Ectodermal cell (in vitro differentiated cells): ENCODE data around the gene CTNNA3.

Experiments
- H3K27ac ChIP-seq: 2 replicates; pipeline ENCODE4 v1.7.0; 2013; ENCODE audit warnings: mild to moderate bottlenecking, low read depth, low read length; ENCODE audit not compliant: insufficient read depth, poor library complexity, severe bottlenecking
- H3K27me3 ChIP-seq: 2 replicates; pipeline ENCODE4 v1.7.0; 2013; ENCODE audit warnings: mild to moderate bottlenecking, low read length; ENCODE audit not compliant: insufficient read depth, control insufficient read depth, poor library complexity, severe bottlenecking
- H3K36me3 ChIP-seq: one replicate; pipeline ENCODE4 v1.7.0; 2013; ENCODE audit warnings: low read length; ENCODE audit not compliant: control insufficient read depth, insufficient read depth
- H3K4me1 ChIP-seq: one replicate; pipeline ENCODE4 v1.7.0; 2013; ENCODE audit warnings: low read length; ENCODE audit not compliant: control insufficient read depth, insufficient read depth
- H3K4me3 ChIP-seq: 2 replicates; pipeline ENCODE4 v1.7.0; 2013; ENCODE audit warnings: low read depth, low read length, control low read depth; ENCODE audit not compliant: insufficient read depth
- H3K9me3 ChIP-seq: 2 replicates; pipeline ENCODE4 v1.7.0; 2013; ENCODE audit warnings: mild to moderate bottlenecking, low read length, moderate library complexity; ENCODE audit not compliant: control insufficient read depth
- WGBS, 2 experiments: methylation state at CpG; one replicate each; pipeline ENCODE4 v1.1.7; 2013; ENCODE audit warnings: missing lambda C conversion rate in 2 of 2; 5-methylcytosine and 5-hydroxymethylcytosine counted together

Gene CTNNA3

GRCh38 chr10:66180581-66181318 is 1515.2 kb downstream of the CTNNA3 start:
- H3K27me3 ChIP-seq = no peaks in the 10 kb centered on the region
- no peaks in the 10 kb centered on the region for H3K9me3 ChIP-seq
- H3K27ac ChIP-seq = no peak overlapping the region
- WGBS, 2 experiments = 63% methylated on average over 5 of the region's 5 CpGs; no CpG with 5 or more reads in 1 of the 2 experiments
- H3K36me3 ChIP-seq = no peaks in the 10 kb centered on the region
- no peak overlapping the region for H3K4me3 ChIP-seq
- H3K4me1 ChIP-seq = no peaks in the 10 kb centered on the region

DNA sequence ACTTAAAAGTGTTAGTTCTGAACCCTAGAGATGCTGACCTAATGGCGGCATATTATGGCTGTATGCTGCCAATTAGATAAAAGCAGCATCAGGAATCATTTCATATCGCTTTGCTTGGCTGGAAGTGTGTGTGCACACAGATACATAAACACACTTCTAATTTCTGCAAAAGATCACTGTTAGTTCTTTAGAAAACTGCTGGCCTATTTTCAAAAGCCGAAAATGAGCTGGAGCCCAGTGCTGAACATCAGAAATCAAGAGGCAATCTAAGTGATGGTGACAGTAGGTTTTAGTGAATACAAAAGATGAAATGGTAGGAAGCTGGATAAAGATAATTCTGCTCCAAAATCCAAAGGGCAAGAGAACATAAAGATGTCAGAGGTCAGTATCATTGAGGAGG is 1516.0 kb downstream of the CTNNA3 start:
- 87 to 96% methylated on average over 3 of the region's 3 CpGs for WGBS, 2 experiments
- no peak overlapping the region for H3K4me3 ChIP-seq
- H3K4me1 ChIP-seq = no peaks in the 10 kb centered on the region
- H3K27ac ChIP-seq = no peak overlapping the region
- no peaks in the 10 kb centered on the region for H3K9me3 ChIP-seq
- no peaks in the 10 kb centered on the region for H3K27me3 ChIP-seq
- H3K36me3 ChIP-seq = no peaks in the 10 kb centered on the region

GRCh38 chr10:66176772-66177171 is 1519.2 kb downstream of the CTNNA3 start:
- 92 to 94% methylated on average over 5 of the region's 5 CpGs for WGBS, 2 experiments
- H3K36me3 ChIP-seq = no peaks in the 10 kb centered on the region
- no peak overlapping the region for H3K4me3 ChIP-seq
- no peak overlapping the region for H3K27ac ChIP-seq
- no peaks in the 10 kb centered on the region for H3K4me1 ChIP-seq
- H3K9me3 ChIP-seq = no peaks in the 10 kb centered on the region
- no peaks in the 10 kb centered on the region for H3K27me3 ChIP-seq

GRCh38 chr10:66167816-66168215 is 1528.2 kb downstream of the CTNNA3 start:
- Histone ChIP-seq H3K4me1 (no peaks in the 10 kb centered on the region), H3K36me3 (no peaks in the 10 kb centered on the region), H3K9me3 (no peaks in the 10 kb centered on the region), H3K27ac (no peak overlapping the region), H3K4me3 (no peak overlapping the region), H3K27me3 (no peaks in the 10 kb centered on the region)
- 95 to 96% methylated on average over 1 of the region's 1 CpG for WGBS, 2 experiments

- H3K27me3 ChIP-seq = no peaks in the 10 kb centered on the region
- H3K36me3 ChIP-seq = no peaks in the 10 kb centered on the region
- H3K4me1 ChIP-seq = no peaks in the 10 kb centered on the region
- no peaks in the 10 kb centered on the region for H3K9me3 ChIP-seq
- 92% methylated on average over 5 of the region's 5 CpGs for WGBS, 2 experiments
- H3K27ac ChIP-seq = no peak overlapping the region
- H3K4me3 ChIP-seq = no peak overlapping the region
These were observed 1533.3 kb downstream of the CTNNA3 start for GRCh38 chr10:66162560-66163143.

DNA sequence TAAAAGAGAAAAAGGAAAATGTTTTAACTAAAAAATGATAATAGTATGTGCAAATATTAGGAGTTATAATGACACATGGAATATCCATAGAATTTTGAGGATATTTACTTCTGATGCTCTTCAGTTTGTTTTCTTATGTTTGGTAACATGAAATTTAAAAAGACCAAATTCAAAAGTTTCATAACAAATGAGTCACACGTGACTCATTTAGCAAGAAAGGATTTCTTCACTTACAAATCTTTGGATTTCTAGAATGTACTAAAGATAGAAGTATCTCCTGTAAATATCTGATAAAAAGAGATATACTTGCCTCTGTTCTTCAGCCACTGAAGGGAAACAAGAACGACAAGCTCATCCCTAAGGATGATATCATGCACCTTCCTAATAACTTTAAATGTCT is 1544.6 kb downstream of the CTNNA3 start:
- 100% methylated on average over 1 of the region's 2 CpGs; no CpG with 5 or more reads in 1 of the 2 experiments for WGBS, 2 experiments
- H3K4me3 ChIP-seq = no peak overlapping the region

DNA sequence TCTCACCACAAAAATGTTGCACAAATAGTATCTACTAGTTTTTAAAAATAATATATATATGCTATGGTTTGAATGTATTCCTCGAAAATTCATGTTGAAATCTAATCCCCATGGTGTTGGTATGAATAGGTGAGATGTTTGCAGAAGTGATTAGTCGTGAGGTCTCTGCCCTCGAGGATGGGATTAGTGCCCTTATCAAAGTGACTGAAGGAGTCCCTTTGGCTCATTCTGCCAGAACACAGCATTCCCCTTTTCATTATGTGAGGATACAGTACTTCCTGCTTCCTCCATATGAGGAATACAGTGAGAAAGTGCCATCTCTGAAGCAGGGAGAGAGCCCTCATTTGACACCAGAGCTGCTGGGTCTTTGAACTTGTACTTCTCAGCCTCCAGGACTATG is 1547.7 kb downstream of the CTNNA3 start:
- 78 to 82% methylated on average over 3 of the region's 3 CpGs for WGBS, 2 experiments
- no peak overlapping the region for H3K4me3 ChIP-seq
- H3K27me3 ChIP-seq = no peaks in the 10 kb centered on the region
- H3K9me3 ChIP-seq = no peaks in the 10 kb centered on the region
- H3K4me1 ChIP-seq = no peaks in the 10 kb centered on the region
- H3K36me3 ChIP-seq = no peaks in the 10 kb centered on the region
- no peak overlapping the region for H3K27ac ChIP-seq

More for the DNA sequence above, 1544.6 kb downstream of the CTNNA3 start:
- Histone ChIP-seq H3K4me1 (no peaks in the 10 kb centered on the region), H3K36me3 (no peaks in the 10 kb centered on the region), H3K27ac (no peak overlapping the region), H3K27me3 (no peaks in the 10 kb centered on the region), H3K9me3 (no peaks in the 10 kb centered on the region)

DNA sequence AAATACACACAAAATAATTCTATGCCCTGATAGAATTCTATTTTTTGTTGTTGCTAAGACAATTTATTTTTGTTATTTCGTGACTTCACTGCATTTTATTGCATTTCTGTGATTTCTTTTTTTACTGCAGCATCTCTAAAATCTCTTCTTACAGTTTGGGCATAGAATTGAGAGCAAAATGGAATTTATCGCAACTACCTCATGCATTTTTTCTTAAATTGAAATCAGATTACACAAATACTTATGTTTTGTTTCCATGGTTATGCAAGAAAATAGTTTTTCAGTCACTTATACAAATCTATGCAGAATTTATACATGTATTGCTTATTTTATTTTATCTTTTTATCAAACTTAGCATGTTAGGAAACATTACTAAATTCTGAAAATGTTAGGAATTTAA is 1552.0 kb downstream of the CTNNA3 start:
- Histone ChIP-seq H3K4me1 (no peaks in the 10 kb centered on the region), H3K27me3 (no peaks in the 10 kb centered on the region), H3K9me3 (no peaks in the 10 kb centered on the region), H3K36me3 (no peaks in the 10 kb centered on the region), H3K4me3 (no peak overlapping the region), H3K27ac (no peak overlapping the region)
- WGBS, 2 experiments = 100% methylated on average over 2 of the region's 2 CpGs; no CpG with 5 or more reads in 1 of the 2 experiments

DNA sequence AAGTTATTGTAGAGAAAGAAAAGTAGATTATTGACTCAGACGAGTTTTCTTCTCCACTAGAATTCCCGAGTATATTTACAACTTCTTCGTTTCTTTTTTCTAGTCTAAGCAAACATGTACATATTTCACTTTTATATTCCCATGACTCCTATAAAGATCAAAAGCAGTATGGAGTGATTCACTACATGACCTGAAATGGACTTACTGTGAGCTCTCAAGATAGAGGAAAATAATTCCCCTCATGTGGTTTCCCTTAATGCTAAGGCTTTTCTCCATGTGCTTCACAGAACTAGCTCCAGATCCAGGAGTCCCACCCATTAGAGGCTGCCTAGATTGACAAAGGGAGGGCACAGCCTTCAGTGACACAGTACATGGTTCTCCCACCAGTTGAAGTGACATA is 1593.2 kb downstream of the CTNNA3 start:
- Histone ChIP-seq H3K4me3 (no peak overlapping the region), H3K27me3 (no peaks in the 10 kb centered on the region), H3K36me3 (no peaks in the 10 kb centered on the region), H3K27ac (no peak overlapping the region), H3K9me3 (no peaks in the 10 kb centered on the region), H3K4me1 (no peaks in the 10 kb centered on the region)
- WGBS, 2 experiments = 87 to 88% methylated on average over 3 of the region's 3 CpGs

GRCh38 chr10:66098595-66099480 is 1597.2 kb downstream of the CTNNA3 start:
- Histone ChIP-seq H3K4me3 (no peak overlapping the region), H3K4me1 (no peaks in the 10 kb centered on the region), H3K36me3 (no peaks in the 10 kb centered on the region), H3K9me3 (no peaks in the 10 kb centered on the region), H3K27me3 (no peaks in the 10 kb centered on the region), H3K27ac (no peak overlapping the region)
- WGBS, 2 experiments = 96 to 98% methylated on average over 5 to 6 of the region's 6 CpGs
